HL-60/S4 treated with phorbol 12-myristate 13-acetate at 8.2 ng/mL for 4 days and 3 days (cell line): ENCODE data around the gene USP30.

ENCODE experiments used
- in situ Hi-C: fragments of 300-500 bp; cut with MboI; formaldehyde crosslinking; loops from 2 replicates; pipeline ENCODE4 v1.15.0; 2022; ENCODE audit warnings: low sequenced_read_pairs

The USP30 gene, protein sequence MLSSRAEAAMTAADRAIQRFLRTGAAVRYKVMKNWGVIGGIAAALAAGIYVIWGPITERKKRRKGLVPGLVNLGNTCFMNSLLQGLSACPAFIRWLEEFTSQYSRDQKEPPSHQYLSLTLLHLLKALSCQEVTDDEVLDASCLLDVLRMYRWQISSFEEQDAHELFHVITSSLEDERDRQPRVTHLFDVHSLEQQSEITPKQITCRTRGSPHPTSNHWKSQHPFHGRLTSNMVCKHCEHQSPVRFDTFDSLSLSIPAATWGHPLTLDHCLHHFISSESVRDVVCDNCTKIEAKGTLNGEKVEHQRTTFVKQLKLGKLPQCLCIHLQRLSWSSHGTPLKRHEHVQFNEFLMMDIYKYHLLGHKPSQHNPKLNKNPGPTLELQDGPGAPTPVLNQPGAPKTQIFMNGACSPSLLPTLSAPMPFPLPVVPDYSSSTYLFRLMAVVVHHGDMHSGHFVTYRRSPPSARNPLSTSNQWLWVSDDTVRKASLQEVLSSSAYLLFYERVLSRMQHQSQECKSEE

GRCh38 chr12:109052414-109053323 is at the start of gene USP30:
USP30 (plus strand) TSS chr12:109052576; CDS start chr12:109052679, 103 bp downstream.
- in situ Hi-C loops = no loop called here

DNA sequence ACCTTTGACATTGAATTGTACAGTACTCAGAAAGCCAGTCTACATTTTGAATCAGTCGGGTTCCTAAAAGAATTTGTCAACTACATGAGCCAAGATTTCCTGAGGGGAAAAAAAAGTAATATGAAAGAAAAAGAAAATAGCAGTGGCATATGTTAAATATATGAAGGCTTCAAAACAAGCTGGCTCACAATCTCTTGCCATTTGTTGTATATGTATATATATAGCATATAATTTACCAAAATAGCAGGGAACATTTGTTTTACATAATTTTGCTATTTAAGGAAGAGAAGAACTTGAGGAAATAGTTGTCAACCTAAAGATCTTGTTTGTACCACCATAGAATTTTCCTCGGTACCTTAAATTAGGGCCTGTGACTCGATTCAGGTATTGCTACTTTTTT is 48.4 kb upstream of the USP30 start:
- in situ Hi-C loops = no loop called here

- in situ Hi-C loops = no loop called here
Measured at GRCh38 chr12:109009766-109010165, 42.6 kb upstream of the USP30 start.

- in situ Hi-C loops = no loop called here
Measured at GRCh38 chr12:109010259-109010658, 42.1 kb upstream of the USP30 start.

DNA sequence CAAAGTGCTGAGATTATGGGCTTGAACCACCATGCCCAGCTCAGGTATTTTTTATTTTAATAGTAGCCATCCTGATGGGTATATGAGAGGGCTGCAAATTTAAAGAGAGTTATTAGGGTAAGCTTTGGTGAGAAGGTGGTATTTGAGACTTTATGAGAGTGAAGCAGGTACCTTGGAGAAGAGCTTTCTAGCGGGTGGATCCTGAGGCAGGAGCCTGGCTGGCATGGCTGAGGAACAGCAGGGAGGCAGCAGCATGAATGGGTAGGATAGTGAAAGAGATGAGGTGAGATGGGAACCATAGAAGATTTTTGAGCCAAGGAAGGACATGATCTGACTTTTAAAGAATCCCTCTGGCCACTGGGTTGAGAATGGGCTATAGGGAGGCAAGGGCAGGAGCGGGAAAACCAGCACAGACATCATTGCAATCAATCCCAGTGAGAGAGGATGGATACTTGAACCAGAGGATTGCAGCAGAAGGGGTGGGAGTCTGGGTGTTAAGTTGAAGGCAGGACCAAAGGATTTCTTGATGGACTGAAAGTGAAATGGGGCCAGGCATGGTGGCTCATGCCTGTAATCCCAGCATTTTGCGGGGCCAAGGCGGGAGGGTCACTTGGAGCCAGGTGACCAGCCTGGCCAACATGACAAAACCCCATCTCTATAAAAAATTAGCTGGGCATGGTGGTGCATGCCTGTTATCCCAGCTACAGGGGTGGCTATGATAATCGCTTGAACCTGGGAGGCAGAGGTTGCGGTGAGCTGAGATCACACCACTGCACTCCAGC is 37.2 kb upstream of the USP30 start:
- in situ Hi-C loops = no loop called here

- in situ Hi-C loops = no loop called here
Measured at GRCh38 chr12:109016016-109016415, 36.4 kb upstream of the USP30 start.

GRCh38 chr12:109016978-109017377 is 35.4 kb upstream of the USP30 start:
- in situ Hi-C loops = no loop called here

DNA sequence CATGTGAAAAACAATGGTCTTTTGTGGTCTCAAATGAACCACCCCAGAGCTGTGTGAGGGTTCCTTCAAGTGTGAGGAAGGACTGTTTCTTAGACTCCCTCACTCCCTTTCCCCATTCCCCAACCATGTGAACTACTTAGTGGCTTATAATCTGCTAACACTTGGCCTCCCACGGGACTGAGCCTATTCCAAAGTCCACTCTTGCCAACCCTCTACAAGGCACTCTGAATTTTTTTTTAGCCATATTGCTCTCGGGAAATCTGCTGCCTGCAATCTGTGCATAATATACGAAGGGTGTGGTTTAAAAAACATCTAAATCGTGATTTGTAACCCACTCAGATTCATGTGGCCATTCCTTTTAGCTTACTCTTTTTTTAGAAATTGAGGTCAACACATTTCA is 34.1 kb upstream of the USP30 start:
- in situ Hi-C loops = no loop called here

- in situ Hi-C loops = no loop called here
Measured at GRCh38 chr12:109020146-109020795, 32.1 kb upstream of the USP30 start.

DNA sequence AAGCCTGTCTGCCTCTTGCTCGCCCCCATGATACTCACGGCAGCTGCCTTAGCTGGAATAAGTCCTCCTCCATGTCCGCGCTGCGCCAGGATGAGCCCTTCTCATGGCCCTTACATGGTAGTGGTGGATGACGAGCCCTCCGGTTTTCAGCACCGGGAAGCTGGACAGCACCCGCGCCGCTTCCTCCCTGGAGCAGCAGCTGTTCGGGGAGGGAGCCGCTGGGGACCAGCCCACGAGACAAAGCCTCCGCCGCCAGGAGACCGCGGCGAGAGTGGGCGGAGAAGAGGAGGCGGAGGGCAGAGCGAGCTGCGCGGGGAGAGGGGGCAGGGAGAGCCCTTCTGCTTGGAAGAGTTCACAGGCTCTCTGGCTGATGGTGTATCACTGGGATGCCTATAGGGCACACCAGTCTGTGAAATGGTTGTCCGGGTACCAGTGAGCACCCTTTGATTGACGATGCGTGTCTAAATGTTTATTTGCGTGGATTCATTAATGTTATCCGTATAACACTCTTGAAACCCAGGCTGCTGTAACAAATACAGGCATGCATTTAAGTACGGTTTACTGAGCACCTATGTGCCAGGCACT is 31.5 kb upstream of the USP30 start, which contains the start of gene SVOP:
SVOP (minus strand) TSS at position 273 of the 585 bp plus-strand sequence; CDS start at position 73, 200 bp downstream.
- in situ Hi-C loops = no loop called here

- in situ Hi-C loops = loop anchor here (25.0 kb wide), 1 partner anchor 90 kb away; no protein-coding TSS in a partner anchor
Measured at GRCh38 chr12:109027767-109028166, 24.6 kb upstream of the USP30 start.

DNA sequence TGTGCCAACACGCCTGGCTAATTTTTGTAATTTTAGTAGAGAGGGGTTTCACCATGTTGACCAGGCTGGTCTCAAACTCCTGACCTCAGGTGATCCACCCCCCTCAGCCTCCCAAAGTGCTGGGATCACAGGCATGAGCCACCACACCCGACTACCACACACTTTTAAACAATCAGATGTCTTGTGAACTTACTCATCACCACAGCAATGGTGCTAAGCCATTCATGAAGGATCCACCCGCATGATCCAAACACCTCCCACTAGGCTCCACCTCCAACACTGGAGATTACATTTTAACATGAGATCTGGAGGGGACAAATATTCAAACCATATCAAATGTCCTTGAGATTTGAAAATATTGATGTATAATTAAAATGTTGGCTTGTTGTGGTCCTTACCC is 23.8 kb upstream of the USP30 start:
- in situ Hi-C loops = loop anchor here (25.0 kb wide), 1 partner anchor 91 kb away; no protein-coding TSS in a partner anchor

DNA sequence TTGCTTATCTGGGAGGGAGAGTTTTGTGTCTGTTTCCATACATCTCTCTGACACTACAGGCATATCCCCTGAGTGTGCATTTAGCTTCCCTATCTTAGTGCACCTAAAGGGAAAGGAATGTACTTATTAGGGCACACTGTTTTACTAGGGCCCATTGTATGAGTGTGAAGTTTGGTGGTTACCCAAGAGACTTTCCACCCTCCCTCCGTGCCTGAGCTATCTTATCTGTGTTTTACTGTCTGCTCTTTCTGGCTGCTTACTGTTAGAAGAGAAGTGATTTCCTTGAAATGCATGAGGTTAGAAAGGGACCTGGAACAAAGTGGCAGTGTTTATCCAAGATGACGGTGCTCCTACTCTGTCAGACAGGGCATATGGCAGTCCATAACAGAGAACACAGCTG is 23.0 kb upstream of the USP30 start:
- in situ Hi-C loops = loop anchor here (25.0 kb wide), 1 partner anchor 92 kb away; no protein-coding TSS in a partner anchor

DNA sequence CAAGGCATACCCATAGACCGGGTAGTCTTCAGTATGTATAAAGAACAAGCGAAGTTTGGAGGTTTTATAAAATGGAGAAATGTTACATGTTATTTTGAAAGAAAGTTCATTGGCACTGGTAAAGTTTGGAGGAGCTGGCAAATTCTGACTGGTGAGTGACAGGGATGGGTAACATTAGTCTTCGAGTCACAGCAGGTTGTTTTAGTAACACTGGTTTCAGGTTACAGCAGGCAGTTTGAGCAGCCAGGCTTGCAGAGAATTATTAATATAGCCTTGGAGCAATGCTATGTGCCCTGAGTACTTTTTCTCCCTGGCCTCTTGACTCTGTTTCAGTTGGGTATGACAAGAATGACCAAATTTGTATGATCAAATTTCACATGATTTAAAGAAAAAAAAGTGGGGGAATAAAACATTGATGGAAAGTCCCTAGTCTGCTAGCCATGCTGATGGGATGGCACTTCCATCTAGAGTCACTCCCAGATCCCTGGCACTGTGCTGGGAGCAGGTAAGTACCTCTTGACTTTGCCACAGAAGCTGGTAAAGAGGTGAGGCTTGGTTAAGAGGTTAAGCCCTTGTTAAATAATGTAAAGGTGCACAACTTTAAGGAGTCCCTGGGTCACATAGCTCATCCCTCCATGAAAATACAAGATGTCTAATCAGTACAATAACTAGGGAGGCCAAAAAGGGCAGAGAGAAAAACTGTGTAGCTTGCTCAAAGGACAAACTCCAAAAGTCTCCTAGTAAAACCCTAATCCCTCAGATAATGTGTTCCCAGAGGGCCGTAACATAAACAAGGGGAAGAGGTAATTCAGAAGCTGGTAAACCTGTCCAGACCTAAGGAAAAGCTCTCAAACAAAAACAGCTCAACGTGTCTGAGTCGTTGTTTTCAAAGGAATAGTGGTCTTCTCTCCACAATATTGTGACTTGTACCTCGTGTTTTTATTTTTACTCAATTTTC is 18.9 kb upstream of the USP30 start:
- in situ Hi-C loops = loop anchor here (25.0 kb wide), 1 partner anchor 96 kb away; no protein-coding TSS in a partner anchor

- in situ Hi-C loops = loop anchor here (25.0 kb wide), 1 partner anchor 100 kb away; no protein-coding TSS in a partner anchor
Measured at GRCh38 chr12:109036975-109037374, 15.4 kb upstream of the USP30 start.

- in situ Hi-C loops = loop anchor here (25.0 kb wide), 1 partner anchor 107 kb away; no protein-coding TSS in a partner anchor
Measured at GRCh38 chr12:109044241-109044640, 8.1 kb upstream of the USP30 start.

DNA sequence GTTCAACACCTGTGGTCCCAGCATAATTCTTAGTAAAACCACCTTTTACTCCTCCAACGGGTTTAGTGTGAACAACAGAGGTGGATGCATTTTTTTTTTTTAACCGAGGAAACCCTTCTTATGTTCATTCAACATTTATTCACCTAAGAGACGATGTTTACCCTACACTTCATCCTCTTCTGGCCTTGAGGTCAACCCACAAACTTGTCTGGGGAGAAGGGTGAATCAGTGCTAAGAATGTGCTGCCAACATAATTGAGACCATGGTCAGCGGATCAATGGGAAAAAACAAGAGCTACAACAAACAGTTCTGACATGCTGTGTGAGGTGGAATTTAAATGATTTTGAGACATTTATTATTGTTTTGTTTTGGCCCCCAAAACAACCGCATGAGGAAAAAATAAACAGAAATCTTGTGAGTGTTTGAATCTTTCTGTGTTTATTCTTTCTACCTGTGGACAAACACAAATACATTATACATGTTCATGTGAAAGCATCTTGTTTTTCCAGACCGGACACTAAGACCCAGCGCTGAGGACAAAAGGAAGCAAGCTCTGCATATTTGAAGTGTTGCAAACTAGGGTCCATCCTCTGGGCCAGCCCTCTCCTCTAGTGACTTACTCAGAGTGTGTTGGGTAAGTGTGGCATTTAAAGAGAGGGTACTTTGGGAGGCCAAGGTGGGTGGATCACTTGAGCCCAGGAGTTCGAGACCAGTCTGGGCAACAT is 5.1 kb upstream of the USP30 start:
- in situ Hi-C loops = loop anchor here (25.0 kb wide), 1 partner anchor 110 kb away; no protein-coding TSS in a partner anchor
